Liver (tissue), 9 donors: Measurements from ENCODE around the gene SCARB1. TPM values are rescaled to one million over a fixed set of nuclear protein-coding genes. Genes with fewer than 3 reads are reported as not detected.

Experiments
- DNase-seq: peaks from one replicate; pipeline ENCODE4 v3.0.0-alpha.2; 2017; ENCODE audit warnings: low spot score
- H3K27ac ChIP-seq, 2 donors: one replicate each; pipeline ENCODE4 v1.7.0; 2013; ENCODE audit warnings: inconsistent platforms in 2 of 2, low read length in 2 of 2, control low read depth in 1 of 2, low read depth in 1 of 2, mild to moderate bottlenecking in 1 of 2
- H3K27me3 ChIP-seq, 4 donors: one replicate each; pipeline versions ENCODE4 v1.6.1 to v1.7.0; 2013; ENCODE audit warnings: low read length in 3 of 4, inconsistent platforms in 1 of 4, mild to moderate bottlenecking in 1 of 4, moderate library complexity in 1 of 4; ENCODE audit not compliant: control insufficient read depth in 4 of 4, insufficient read depth in 4 of 4
- H3K36me3 ChIP-seq, 4 donors: one replicate each; pipeline versions ENCODE4 v1.6.1 to v1.7.0; 2013; ENCODE audit warnings: low read length in 3 of 4, mild to moderate bottlenecking in 3 of 4, low read depth in 1 of 4, moderate library complexity in 1 of 4; ENCODE audit not compliant: control insufficient read depth in 4 of 4, insufficient read depth in 3 of 4
- H3K4me1 ChIP-seq, 4 donors: one replicate each; pipeline versions ENCODE4 v1.6.1 to v1.7.0; 2013; ENCODE audit warnings: low read length in 3 of 4, mild to moderate bottlenecking in 3 of 4, moderate library complexity in 1 of 4; ENCODE audit not compliant: control insufficient read depth in 4 of 4, insufficient read depth in 4 of 4
- H3K4me3 ChIP-seq, 3 donors: one replicate each; pipeline versions ENCODE4 v1.6.1 to v1.7.0; 2013; ENCODE audit warnings: low read length in 3 of 3, control low read depth in 1 of 3, low read depth in 1 of 3, mild to moderate bottlenecking in 1 of 3
- H3K9ac ChIP-seq, 2 donors: one replicate each; pipeline ENCODE4 v1.7.0; 2013; ENCODE audit warnings: low read length in 2 of 2, mild to moderate bottlenecking in 2 of 2, moderate library complexity in 2 of 2, control low read depth in 1 of 2, low read depth in 1 of 2
- H3K9me3 ChIP-seq, 4 donors: one replicate each; pipeline versions ENCODE4 v1.6.1 to v1.7.0; 2013; ENCODE audit warnings: low read length in 3 of 4; ENCODE audit not compliant: control insufficient read depth in 4 of 4
- CTCF ChIP-seq: fragments of 150-350 bp; IDR thresholded peaks from 2 replicates; pipeline ENCODE4 v1.5.1; 2017; ENCODE audit warnings: improper control_type of control experiment, low read depth, low read length; ENCODE audit not compliant: missing input control
- FOXA1 ChIP-seq: IDR thresholded peaks from 2 replicates; pipeline ENCODE4 v1.6.1; 2016; ENCODE audit warnings: antibody characterized with exemption
- FOXA2 ChIP-seq: IDR thresholded peaks from 2 replicates; pipeline ENCODE4 v1.6.1; 2016; ENCODE audit warnings: antibody characterized with exemption
- GABPA ChIP-seq, 2 donors: IDR thresholded peaks in 1 of 2; conservative IDR thresholded peaks in 1 of 2; 2 replicates each; pipeline ENCODE4 v1.6.1; 2016; ENCODE audit warnings: antibody characterized with exemption in 2 of 2, mild to moderate bottlenecking in 1 of 2, moderate library complexity in 1 of 2
- HNF4A ChIP-seq, 2 donors: conservative IDR thresholded peaks; 2 replicates each; pipeline ENCODE4 v1.6.1; 2016; ENCODE audit warnings: antibody characterized with exemption in 2 of 2, mild to moderate bottlenecking in 2 of 2
- JUND ChIP-seq, 2 donors: IDR thresholded peaks; 2 replicates each; pipeline ENCODE4 v1.6.1; 2016; ENCODE audit warnings: antibody characterized with exemption in 2 of 2
- NR2F2 ChIP-seq: IDR thresholded peaks from 2 replicates; pipeline ENCODE4 v1.6.1; 2016; ENCODE audit warnings: antibody characterized with exemption
- RAD21 ChIP-seq, 2 donors: IDR thresholded peaks; 2 replicates each; pipeline ENCODE4 v1.6.1; 2016; ENCODE audit warnings: antibody characterized with exemption in 2 of 2, mild to moderate bottlenecking in 2 of 2
- REST ChIP-seq: IDR thresholded peaks from 2 replicates; pipeline ENCODE4 v1.6.1; 2016; ENCODE audit warnings: antibody characterized with exemption, mild to moderate bottlenecking
- RXRA ChIP-seq, 2 donors: IDR thresholded peaks; 2 replicates each; pipeline ENCODE4 v1.6.1; 2017 to 2018; ENCODE audit warnings: antibody characterized with exemption in 2 of 2, mild to moderate bottlenecking in 1 of 2
- TAF1 ChIP-seq: conservative IDR thresholded peaks from 2 replicates; pipeline ENCODE4 v1.6.1; 2016; ENCODE audit warnings: antibody characterized with exemption, mild to moderate bottlenecking
- YY1 ChIP-seq: IDR thresholded peaks from 2 replicates; pipeline ENCODE4 v1.6.1; 2016; ENCODE audit warnings: antibody characterized with exemption, mild to moderate bottlenecking
- WGBS: extraction: QIAGEN DNeasy Blood & Tissue Kit; methylation state at CpG from one replicate; pipeline ENCODE4 v1.1.7; 2013; 5-methylcytosine and 5-hydroxymethylcytosine counted together
- polyA plus RNA-seq, 2 donors: library from polyadenylated mRNA; stranded (reverse) in 1 of 2; unstranded in 1 of 2; fragments of 200-250 nt in 1 of 2; fragments of >200 nt in 1 of 2; fragmentation: Nextera tagmentation in 1 of 2; extraction: Ambion mirVana in 1 of 2; gene quantifications; one replicate each; pipeline versions ENCODE4 v1.2.1 to v1.2.3, GENCODE V29; 2013 to 2015
- total RNA-seq, 2 donors: library from RNA; depleted of rRNA; stranded (reverse); fragments of >200 nt; gene quantifications; one replicate each; pipeline ENCODE4 v1.2.3, GENCODE V29; 2014
- TF ChIP-seq, protein P1 (sequence below): IDR thresholded peaks from 2 replicates; pipeline ENCODE4 v1.6.1; 2016; ENCODE audit warnings: antibody characterized with exemption
- donor health status: healthy.
- donor health status: healthy.
- donor health status: healthy.
- donor health status: healthy.
- donor health status: healthy.

Gene SCARB1
- total and polyA plus RNA-seq, 4 donors: 85.3 to 289 (median 141) TPM

- H3K4me3 ChIP-seq: no peak overlapping the region
- WGBS: 73% methylated on average over 3 of the region's 3 CpGs
- peak overlapping the region; percentile 75 to 85 for H3K27ac ChIP-seq
- TF ChIP-seq REST (no peak), RAD21 (IDR thresholded peaks at IDR 0.05) (no peak), JUND (IDR thresholded peaks at IDR 0.05) (no peak)
- TF ChIP-seq, protein P1, sequence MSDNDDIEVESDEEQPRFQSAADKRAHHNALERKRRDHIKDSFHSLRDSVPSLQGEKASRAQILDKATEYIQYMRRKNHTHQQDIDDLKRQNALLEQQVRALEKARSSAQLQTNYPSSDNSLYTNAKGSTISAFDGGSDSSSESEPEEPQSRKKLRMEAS: no peak
- DNase-seq: no peak
- H3K4me1 ChIP-seq: peaks cover 0 to 28% (median 7%) of the 10 kb centered on the region in 4 donors
- H3K9ac ChIP-seq: no peak overlapping the region
- H3K27me3 ChIP-seq: no peaks in the 10 kb centered on the region
- H3K9me3 ChIP-seq: no peaks in the 10 kb centered on the region
- H3K36me3 ChIP-seq: peaks cover 13 to 49% (median 28%) of the 10 kb centered on the region in 4 donors
Observed at GRCh38 chr12:124813782-124814181, 49.9 kb downstream of the SCARB1 start.

DNA sequence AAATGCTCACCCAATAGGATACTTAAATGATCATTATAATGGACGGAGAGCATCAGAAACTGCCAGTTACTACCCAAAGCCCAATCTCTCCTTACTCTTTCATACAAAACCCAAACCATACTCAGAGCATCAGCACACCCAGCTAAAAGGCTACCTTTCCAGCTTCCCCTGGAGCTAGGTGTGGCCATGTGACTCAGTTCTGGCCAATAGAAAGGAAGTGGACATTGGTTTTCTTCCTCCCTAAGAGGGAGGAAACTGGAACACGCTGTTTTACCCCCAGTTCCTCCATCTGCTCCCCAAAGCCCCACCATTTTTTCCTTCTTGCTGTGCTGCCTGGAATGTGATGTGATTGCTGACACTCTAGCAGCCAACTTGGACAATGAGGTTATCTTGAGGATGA lies 50.7 kb downstream of the SCARB1 start:
- 95% methylated on average over 2 of the region's 2 CpGs for WGBS
- no peak for DNase-seq
- Histone ChIP-seq H3K36me3 (peaks cover 13 to 51% (median 29%) of the 10 kb centered on the region in 4 donors), H3K9me3 (no peaks in the 10 kb centered on the region), H3K9ac (no peak overlapping the region), H3K27me3 (no peaks in the 10 kb centered on the region), H3K4me3 (no peak overlapping the region), H3K4me1 (peaks cover 0 to 26% (median 7%) of the 10 kb centered on the region in 4 donors), H3K27ac (no peak overlapping the region)
- TF ChIP-seq YY1: no peak
- TF ChIP-seq RXRA (IDR thresholded peaks at IDR 0.05): no peak
- no peak for TF ChIP-seq GABPA (IDR thresholded peaks at IDR 0.05 in 1 of 2, conservative IDR thresholded peaks at IDR 0.05 in 1 of 2)
- no peak for TF ChIP-seq HNF4A (conservative IDR thresholded peaks at IDR 0.05)

- Histone ChIP-seq H3K4me1 (peaks cover 0 to 21% (median 5%) of the 10 kb centered on the region in 4 donors), H3K9me3 (no peaks in the 10 kb centered on the region), H3K27me3 (no peaks in the 10 kb centered on the region), H3K27ac (no peak overlapping the region), H3K9ac (no peak overlapping the region), H3K36me3 (peaks cover 13 to 55% (median 30%) of the 10 kb centered on the region in 4 donors), H3K4me3 (no peak overlapping the region)
- no peak for DNase-seq
- WGBS: 98% methylated on average over 9 of the region's 9 CpGs
- TF ChIP-seq HNF4A (conservative IDR thresholded peaks at IDR 0.05): no peak
- TF ChIP-seq RXRA (IDR thresholded peaks at IDR 0.05): no peak
- no peak for TF ChIP-seq NR2F2
- TF ChIP-seq CTCF: no peak
- TF ChIP-seq FOXA2: no peak
- no peak for TF ChIP-seq FOXA1
- TF ChIP-seq TAF1: no peak
Observed at GRCh38 chr12:124812356-124812755, 51.3 kb downstream of the SCARB1 start.
